ENCODE results near the gene OCRL. TPM values are rescaled to one million over a fixed set of nuclear protein-coding genes. Genes with fewer than 3 reads are reported as not detected.

The OCRL gene
- total RNA-seq, 1 donor from 2014 or later = 18.2 TPM

DNA sequence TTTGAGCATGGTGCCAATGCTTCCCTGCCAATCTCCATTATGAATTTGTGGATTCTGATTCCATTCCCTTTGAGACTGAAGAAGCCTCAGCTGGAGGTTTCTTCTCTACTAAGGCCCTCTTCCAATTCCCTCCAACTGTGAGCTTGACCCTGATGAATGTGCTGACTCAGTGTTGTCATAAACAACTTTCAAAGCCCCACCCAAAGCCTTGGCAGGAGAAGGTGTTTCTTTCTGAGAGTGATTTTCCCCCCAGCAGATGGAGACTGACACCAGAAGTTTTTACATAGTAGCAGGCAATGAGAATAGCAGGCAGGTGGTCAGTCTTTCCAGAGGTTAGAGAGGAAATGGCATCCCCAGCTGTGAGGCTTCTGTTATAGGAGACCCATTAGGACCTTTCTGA lies 53.1 kb downstream of the OCRL start:
- peak; percentile 45 for DNase-seq (ENCODE audit: low read depth)
- peaks cover 3% of the 10 kb centered on the region for H3K36me3 ChIP-seq (ENCODE audit: control insufficient read depth, insufficient read depth, low read length)
- TF ChIP-seq, protein P1, sequence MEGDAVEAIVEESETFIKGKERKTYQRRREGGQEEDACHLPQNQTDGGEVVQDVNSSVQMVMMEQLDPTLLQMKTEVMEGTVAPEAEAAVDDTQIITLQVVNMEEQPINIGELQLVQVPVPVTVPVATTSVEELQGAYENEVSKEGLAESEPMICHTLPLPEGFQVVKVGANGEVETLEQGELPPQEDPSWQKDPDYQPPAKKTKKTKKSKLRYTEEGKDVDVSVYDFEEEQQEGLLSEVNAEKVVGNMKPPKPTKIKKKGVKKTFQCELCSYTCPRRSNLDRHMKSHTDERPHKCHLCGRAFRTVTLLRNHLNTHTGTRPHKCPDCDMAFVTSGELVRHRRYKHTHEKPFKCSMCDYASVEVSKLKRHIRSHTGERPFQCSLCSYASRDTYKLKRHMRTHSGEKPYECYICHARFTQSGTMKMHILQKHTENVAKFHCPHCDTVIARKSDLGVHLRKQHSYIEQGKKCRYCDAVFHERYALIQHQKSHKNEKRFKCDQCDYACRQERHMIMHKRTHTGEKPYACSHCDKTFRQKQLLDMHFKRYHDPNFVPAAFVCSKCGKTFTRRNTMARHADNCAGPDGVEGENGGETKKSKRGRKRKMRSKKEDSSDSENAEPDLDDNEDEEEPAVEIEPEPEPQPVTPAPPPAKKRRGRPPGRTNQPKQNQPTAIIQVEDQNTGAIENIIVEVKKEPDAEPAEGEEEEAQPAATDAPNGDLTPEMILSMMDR (IDR thresholded peaks at IDR 0.05; ENCODE audit: insufficient read depth, low read length, severe bottlenecking) = no peak
- no peak overlapping the region for H3K4me3 ChIP-seq (ENCODE audit: low read depth, low read length)
- H3K27me3 ChIP-seq (ENCODE audit: control insufficient read depth, insufficient read depth, low read length) = no peaks in the 10 kb centered on the region
- FAIRE-seq = no peak

DNA sequence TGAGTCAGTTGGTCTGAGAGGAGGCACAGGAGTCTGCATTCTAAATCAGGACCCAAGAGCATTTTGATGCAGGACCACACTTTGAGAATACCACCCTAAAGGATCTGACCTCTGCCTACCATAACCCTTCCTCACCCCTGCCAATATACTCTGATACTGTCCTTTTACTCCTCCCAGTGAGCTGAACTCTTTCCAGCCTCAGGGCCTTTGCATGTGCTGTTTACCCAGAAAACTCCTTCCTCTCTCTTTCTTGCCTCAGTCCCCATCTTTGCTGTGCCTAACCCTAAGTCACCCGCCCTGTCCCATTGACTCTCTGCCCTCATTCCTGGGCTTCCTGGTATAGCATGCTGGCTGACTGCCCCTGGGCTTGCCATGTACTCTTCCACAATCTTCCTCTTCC lies 54.7 kb downstream of the OCRL start:
- Histone ChIP-seq H3K4me3 (ENCODE audit: low read depth, low read length) (no peak overlapping the region), H3K27me3 (ENCODE audit: control insufficient read depth, insufficient read depth, low read length) (no peaks in the 10 kb centered on the region), H3K36me3 (ENCODE audit: control insufficient read depth, insufficient read depth, low read length) (peaks cover 3% of the 10 kb centered on the region)
- TF ChIP-seq, protein P1 (IDR thresholded peaks at IDR 0.05; ENCODE audit: insufficient read depth, low read length, severe bottlenecking) = no peak
- FAIRE-seq (peak; percentile 32), DNase-seq (ENCODE audit: low read depth) (no peak)

DNA sequence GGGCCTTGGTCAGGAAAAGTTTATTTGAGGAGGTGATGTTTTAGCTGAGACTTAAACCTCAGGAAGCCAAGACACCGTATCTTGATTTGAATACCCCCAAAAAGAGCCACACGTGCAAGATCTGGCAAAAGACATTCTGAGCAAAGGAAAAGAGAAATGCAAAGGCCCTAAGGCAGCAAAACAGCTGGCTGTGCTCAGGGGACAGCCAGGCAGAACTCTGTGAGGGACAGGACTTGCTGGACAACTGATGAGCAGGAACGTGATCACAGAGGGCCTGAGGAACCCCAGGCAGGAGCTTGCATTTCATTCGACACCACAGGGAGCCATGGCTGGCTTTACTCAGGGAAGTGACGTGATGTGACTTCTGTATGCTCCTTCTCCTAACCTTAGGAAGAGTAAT lies 56.0 kb downstream of the OCRL start:
- TF ChIP-seq, protein P1 (IDR thresholded peaks at IDR 0.05; ENCODE audit: insufficient read depth, low read length, severe bottlenecking) = no peak
- Histone ChIP-seq H3K27me3 (ENCODE audit: control insufficient read depth, insufficient read depth, low read length) (no peaks in the 10 kb centered on the region), H3K36me3 (ENCODE audit: control insufficient read depth, insufficient read depth, low read length) (peaks cover 1% of the 10 kb centered on the region), H3K4me3 (ENCODE audit: low read depth, low read length) (no peak overlapping the region)
- no peak for DNase-seq (ENCODE audit: low read depth)
- FAIRE-seq = no peak

DNA sequence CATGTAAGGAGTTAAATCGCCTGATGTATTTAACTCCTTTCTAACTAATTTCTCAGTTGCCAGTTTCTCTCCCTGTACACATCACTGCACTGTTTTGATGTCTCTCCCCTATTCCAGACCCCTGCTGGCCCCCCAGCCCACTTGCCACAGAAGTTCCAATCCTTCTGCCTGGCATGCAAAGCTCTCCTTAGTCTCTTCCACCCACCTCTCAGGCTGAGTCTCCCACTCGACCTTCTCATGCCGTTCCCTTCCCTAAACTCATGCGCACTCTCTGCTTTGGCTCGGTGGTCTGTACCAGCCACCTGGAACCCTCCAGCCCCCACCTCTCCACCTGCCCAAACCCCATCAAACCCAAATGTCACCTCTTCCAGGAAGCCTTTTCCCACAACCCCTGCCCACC lies 57.8 kb downstream of the OCRL start:
- no peaks in the 10 kb centered on the region for H3K27me3 ChIP-seq (ENCODE audit: control insufficient read depth, insufficient read depth, low read length)
- no peak for FAIRE-seq
- no peak overlapping the region for H3K4me3 ChIP-seq (ENCODE audit: low read depth, low read length)
- TF ChIP-seq, protein P1 (IDR thresholded peaks at IDR 0.05; ENCODE audit: insufficient read depth, low read length, severe bottlenecking) = no peak
- no peak for DNase-seq (ENCODE audit: low read depth)
- H3K36me3 ChIP-seq (ENCODE audit: control insufficient read depth, insufficient read depth, low read length) = no peaks in the 10 kb centered on the region

DNA sequence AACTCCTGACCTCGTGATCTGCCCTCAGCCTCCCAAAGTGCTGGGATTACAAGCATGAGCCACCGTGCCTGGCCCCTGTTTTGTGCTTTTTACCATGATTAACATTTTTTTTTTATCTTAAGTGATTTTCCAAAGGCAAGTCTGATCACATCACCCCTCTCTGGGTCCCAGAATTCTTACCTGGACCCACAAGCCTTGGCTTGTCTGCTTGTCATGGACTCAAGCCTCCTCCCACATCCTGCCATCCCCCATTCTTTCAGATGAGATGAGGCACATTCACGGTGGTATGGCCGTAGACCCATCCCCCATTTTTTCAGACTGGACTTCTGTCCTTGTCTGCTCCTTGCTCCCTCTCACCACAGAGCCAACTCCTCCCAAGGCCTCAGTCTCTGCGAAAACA lies 59.4 kb downstream of the OCRL start:
- H3K36me3 ChIP-seq (ENCODE audit: control insufficient read depth, insufficient read depth, low read length) = no peaks in the 10 kb centered on the region
- TF ChIP-seq, protein P1 (IDR thresholded peaks at IDR 0.05; ENCODE audit: insufficient read depth, low read length, severe bottlenecking) = no peak
- no peak overlapping the region for H3K4me3 ChIP-seq (ENCODE audit: low read depth, low read length)
- peak; percentile 89 for DNase-seq (ENCODE audit: low read depth)
- no peaks in the 10 kb centered on the region for H3K27me3 ChIP-seq (ENCODE audit: control insufficient read depth, insufficient read depth, low read length)
- no peak for FAIRE-seq

DNA sequence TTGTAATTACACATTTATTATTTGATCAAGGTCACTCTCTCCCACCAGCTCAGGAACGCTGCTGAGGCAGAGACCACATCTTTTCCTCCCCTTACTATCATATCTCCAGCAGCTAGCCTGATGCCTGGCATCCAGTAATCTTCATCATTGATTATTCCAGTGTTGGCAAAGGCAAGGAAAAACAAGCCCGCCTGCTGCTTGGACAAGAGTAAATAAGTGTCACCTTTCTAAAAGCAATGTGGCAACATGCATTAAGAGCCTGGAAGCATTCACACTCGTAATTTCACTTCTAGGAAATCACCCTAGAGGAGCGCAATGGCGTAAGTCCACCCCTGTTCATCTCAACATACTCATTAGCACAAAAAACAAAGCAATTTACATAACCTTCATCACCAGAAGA lies 59.9 kb downstream of the OCRL start:
- FAIRE-seq (no peak), DNase-seq (ENCODE audit: low read depth) (peak; percentile 55)
- Histone ChIP-seq H3K27me3 (ENCODE audit: control insufficient read depth, insufficient read depth, low read length) (no peaks in the 10 kb centered on the region), H3K4me3 (ENCODE audit: low read depth, low read length) (no peak overlapping the region), H3K36me3 (ENCODE audit: control insufficient read depth, insufficient read depth, low read length) (no peaks in the 10 kb centered on the region)
- TF ChIP-seq, protein P1 (IDR thresholded peaks at IDR 0.05; ENCODE audit: insufficient read depth, low read length, severe bottlenecking) = no peak
